DMS53 treated with DMSO at 0.1 percent for 48 hours (cell line): Measurements from ENCODE around the gene PPP2R2B.
"Not testable (repeated sequence)": the region's sequence is repeated elsewhere in the genome, so short reads cannot be mapped to it uniquely, and the experiment has no call there.

ENCODE experiments used
- DNase-seq: peaks from one replicate; lab custom pipeline; 2025; ENCODE audit not compliant: unreplicated experiment; lab: John Stamatoyannopoulos, UW

Gene PPP2R2B

DNA sequence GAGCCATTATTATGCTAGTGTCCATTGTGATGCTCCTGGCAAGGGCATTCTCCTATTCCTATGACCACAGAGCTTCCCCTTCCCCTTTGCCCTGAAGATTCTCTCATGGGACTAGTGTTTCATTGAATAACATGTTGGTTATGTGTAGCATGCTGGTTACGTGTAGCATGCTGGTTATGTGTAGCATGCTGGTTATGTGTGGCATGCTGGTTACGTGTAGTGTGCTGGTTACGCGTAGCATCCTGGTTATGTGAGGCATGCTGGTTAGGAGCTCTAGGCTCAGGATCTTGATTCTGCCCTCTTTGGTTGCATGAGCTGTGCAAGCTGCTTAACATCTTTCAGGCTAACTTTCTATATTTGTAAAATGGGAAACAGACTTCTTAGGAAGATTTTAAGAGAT, 316.1 kb downstream of the PPP2R2B start:
- DNase-seq = no peak

DNA sequence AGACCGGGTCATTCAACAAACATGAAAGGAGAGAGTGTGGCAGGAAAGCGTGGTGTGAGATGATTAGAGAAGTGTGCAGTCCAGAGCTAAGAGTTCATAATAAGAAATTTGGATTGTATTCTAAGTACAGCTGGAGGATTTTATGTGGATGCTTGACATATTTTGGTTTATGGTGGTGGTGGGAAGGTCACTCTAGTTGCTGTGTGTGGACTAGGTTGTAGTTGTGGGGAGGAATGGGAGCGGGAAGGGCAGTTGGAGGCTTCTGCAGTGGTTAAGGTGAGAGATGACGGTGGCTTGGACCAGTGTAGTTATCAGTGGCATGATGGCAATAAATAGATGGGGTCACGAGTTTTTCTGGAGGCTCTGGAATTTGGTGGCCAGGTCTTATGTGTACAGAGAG, 316.8 kb downstream of the PPP2R2B start:
- DNase-seq = no peak

DNA sequence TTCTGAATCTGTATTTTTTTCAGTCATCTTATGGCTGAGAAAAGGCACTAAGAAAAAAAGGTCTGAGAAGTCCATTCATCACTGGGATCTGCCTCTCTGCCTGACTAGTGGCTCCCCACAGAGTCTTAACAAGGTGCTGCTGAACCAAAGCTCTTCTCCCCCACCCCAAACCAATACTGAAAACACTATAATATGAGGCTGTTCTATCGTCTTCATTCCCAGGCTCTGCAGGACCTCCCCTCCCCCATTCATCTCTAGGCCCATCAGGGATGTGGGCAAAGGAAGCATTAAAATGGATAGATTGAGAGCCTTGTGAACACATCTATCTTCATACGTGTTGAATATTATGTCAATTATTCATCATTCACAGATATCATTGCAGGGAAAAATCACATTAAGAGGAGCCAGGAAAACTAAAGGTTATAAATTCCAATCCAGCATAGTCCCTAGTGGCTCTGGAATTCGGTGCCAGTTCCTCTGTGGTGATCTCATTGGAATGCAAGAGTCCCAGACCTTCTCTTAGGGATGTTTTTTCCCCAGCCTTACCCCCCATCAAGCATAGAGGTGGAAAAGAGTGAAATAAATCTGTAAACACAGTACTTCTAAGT, 318.2 kb downstream of the PPP2R2B start:
- no peak for DNase-seq

DNA sequence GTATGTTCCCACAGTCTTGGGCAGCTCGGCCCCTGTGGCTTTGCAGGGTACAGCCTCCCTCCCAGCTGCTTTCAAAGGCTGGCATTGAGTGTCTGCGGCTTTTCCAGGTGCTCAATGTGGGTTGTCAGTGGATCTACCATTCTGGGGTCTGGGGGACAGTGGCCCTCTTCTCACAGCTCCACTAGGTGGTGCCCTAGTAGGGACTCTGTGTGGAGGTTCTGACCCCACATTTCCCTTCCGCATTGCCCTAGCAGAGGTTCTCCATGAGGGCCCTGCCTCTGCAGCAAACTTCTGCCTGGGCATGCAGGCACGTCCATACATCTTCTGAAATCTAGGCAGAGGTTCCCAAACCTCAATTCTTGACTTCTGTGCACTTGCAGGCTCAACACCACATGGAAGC, 321.7 kb downstream of the PPP2R2B start:
- DNase-seq = not testable (repeated sequence)

DNA sequence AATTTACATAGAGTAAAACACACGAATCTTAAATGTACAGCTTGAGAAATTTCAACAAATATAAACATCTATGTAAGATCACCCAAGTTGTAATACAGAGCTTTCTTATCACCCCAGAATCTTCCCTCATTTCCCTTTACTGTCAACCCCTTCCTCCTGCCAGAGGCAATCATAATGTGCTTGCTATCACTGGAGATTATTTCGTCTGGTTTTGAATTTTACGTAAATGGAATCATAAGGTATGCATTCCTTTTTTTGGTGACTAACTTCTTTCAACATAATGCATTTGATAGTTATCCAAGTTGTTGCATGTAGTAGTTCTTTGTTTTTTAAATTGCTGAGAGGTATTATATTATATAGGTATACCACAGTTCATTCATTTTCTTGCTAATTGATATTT, 325.1 kb downstream of the PPP2R2B start:
- DNase-seq = no peak

DNA sequence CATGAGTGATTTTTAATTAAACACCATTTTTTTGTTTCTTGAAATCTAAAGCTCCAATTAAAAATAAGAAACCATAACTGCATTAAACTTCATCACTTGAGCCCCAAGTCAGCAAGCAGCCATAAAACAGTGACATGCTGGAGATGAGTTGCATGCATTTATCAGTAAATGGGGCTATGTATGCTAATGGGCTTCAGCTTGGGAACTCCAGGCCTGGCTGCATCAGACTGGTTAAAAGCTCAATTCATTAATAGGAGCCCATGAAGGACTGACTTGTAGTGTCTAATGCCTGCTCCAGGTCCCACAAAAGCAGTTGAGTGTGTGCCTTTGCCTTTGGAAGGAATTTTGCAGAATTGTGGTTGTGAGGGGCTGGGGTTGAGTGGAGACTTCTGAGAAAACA, 328.9 kb downstream of the PPP2R2B start:
- no peak for DNase-seq

DNA sequence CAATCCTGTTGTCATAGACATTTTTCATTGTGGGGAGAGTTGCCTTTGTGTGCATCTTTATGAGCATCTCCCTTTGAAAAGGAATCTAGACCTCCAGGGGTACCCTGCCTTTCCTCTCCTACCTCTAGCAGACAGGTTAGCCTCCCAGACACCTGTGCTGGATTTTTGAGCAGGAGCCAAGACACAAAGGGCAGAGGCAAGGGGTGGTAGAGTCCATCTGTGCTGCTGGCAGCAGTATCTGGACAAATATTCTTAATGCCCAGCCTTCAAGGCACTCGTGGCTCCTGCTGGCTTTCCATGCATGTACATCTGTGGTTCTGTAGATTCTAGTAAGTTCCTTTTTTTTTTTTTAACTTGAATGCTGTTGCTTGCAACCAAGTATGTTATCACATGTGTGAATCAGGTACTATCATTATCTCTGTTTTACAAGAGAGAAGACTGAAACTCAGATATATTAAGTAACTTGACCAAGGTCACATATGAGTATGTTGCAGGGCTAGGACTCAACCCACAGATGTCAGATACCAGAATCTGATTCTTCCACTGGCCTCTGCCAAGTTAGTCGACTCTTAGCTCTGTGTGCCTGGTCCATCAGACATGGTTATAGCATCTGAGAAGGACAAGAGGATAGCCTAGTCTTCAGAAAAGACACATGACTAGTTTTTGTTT, 329.6 kb downstream of the PPP2R2B start:
- no peak for DNase-seq

DNA sequence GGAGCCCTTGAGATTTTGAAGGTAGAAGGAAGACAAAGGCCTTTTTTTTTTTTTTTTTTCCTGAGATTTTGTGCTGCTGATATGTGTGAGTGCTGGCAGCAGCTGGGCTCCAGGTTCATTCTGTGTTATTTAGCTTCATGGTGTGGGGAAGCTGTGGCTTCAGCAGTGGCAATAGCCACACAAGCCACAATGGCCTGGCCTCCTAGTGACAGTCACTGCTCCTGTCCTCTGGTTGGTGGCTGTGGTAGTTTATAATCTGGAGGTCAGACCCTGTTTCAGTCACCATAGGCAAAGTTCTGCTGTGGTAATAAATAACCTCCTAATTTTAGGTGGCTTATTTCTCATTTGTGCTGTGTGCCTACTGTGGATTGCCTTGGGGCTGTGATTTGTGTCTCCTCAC, 334.3 kb downstream of the PPP2R2B start:
- DNase-seq = no peak

DNA sequence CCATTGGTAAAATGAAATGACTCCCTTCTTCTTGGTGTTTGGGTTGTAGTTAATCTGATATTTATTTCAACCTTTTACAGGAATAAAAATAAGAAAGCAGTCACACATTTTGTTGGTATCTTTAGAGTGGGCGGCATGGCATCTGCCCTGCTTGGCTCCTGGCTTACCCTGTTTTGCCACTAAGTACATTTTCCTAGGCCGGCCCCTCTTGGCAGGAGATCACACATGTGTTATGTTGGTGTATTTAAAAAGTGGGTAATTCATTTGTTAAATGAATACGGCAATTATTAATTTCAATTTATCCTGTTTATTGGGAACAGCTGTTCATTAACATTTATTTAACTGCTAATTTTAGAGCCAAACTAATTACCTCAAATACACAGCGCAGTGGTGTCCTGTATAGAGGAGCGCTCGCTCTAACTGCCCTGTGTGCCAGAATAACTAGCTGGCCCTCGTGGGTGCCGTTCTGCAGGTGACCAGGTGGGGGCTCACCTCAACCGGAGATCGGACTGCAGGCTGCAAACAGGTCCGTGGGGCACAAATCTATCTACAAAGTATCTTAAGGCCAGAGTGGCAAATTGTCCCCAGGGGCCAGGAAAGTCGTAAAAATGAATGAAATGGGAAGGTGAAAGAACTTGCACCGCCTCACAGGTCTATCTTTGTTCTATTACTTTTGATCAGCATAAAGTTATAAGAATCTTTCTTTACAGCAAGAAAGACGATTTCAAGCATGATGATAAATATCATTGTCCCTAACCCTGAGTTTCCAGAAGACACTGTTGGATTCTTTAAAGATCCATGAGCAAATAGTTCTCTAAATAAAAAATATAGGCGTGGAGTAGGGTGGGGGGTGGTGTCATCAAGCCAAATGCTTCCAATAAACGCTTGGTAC, 336.4 kb downstream of the PPP2R2B start:
- DNase-seq = peak; percentile 68

DNA sequence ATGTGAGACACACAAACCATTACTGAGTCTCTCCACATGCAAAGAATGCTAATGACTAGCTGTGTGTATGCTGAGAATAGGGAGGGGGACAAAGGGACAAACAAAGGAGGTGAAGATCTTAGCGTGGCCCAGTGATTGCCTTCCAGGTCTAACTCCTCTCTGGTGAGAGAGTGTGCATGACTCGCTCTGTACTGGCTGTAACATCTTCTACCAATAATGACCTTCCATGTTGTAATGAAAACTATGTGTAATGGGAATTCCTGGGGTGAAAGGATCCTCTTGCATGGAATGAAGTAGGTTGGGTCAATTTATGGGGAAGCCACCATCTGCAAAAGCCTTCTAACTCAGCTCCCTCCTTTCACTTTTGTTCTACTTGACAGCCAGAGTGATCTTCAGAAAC, 338.1 kb downstream of the PPP2R2B start:
- DNase-seq = no peak

DNA sequence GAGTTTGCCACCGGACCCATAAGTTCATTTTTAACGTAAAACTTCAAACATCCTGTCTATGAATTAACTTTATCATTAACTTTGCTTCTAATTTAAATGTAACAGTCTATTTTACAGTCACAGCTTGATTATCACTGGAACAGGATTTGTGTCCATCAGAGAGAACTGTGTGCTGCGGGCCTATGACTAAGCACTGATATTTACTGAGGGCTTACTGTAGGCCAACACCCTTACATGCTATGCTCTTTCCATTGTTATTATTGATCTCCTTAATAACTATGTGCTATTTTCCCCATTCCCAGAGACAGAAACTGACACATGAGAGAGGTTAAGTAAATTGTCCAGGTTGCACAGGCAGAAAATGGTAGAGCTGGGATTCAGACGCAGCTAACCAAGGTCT, 338.6 kb downstream of the PPP2R2B start:
- peak; percentile 47 for DNase-seq

DNA sequence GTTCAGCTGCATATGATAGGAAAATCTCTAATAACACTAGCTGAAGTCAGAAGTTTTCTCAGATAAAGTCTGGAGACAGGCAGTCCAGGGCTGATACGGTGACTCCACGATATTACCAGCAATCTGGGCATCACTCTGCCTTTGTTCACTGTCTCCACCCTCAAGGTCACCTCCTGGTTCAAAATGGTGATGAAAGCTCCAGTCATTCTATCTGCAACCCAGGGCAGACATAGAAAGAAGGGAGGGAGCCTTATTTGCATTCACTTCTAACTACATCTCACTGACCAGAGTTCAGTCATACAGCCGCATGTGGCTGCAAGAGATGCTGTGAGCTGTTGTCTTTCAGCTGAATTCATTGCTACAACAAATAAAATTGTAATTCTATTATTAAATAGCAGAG, 340.1 kb downstream of the PPP2R2B start:
- DNase-seq = no peak

DNA sequence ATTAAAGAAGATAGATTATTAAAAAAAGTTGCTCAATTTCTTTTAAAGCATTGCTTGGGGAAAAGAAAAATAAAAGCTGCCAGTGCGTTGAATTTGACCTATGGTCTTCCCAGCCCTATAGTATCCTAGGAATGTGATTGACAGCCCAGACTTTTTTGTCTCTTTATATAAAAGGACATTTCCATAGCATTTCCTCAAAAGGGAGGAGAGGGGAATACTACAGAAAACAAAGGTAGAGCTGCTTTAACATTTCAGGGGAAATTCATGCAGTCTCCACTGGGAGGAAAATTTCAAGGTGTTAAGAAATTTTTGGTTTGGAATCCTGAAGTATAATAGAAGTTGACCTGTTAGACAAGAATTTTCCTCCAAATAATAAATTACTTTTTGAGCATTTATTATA, 344.7 kb downstream of the PPP2R2B start:
- DNase-seq = no peak

DNA sequence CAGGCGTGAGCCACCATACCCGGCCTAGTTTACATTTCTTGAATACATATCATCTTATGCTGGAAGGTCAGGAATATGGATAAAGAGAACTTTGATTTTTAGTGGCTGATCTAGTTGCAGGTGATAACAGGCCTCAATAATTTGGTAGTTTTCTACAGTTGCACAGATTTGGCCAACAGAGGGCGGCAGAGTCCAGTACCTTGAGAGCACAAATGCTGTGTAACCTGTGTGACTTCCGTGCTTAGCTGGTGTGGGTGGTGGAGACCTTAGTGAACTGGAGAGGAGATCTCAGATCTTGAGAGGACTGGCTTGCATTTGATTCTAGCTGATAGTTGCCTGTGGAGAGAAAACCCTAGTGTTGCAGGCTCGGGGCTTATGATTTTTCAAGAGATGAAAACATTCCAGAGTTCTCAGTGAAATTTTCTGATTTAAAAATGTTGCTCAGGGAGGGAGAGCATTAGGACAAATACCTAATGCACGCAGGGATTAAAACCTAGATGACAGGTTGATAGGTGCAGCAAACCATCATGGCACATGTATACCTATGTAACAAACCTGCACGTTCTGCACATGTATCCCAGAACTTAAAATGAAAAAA, 345.2 kb downstream of the PPP2R2B start:
- peak; percentile 76 for DNase-seq
